CD14-positive monocyte (primary cell): ENCODE data around the gene INSL6. TPM values are rescaled to one million over a fixed set of nuclear protein-coding genes. Genes with fewer than 3 reads are reported as not detected.

Experiments used
- DNase-seq, 3 donors: peaks; one replicate each; pipeline ENCODE4 v3.0.0-alpha.2; 2011 to 2022
- H2AFZ ChIP-seq: 2 replicates; pipeline ENCODE4 v1.6.0; 2012; ENCODE audit warnings: mild to moderate bottlenecking, low read depth, low read length, inconsistent platforms; ENCODE audit not compliant: insufficient read depth, poor library complexity, severe bottlenecking
- H3K27ac ChIP-seq, 2 donors: 1 replicate in 1 of 2; 2 replicates in 1 of 2; pipeline ENCODE4 v1.5.1; 2012 to 2013; ENCODE audit warnings: low read length in 2 of 2, control low read depth in 1 of 2, inconsistent platforms in 1 of 2, low read depth in 1 of 2, mild to moderate bottlenecking in 1 of 2
- H3K27me3 ChIP-seq, 2 donors: one replicate each; pipeline versions ENCODE4 v1.6.0 to v1.6.1; 2011 to 2013; ENCODE audit warnings: low read length in 2 of 2; ENCODE audit not compliant: control insufficient read depth in 2 of 2, insufficient read depth in 2 of 2
- H3K36me3 ChIP-seq, 2 donors: replicated peaks in 1 of 2; 1 replicate in 1 of 2; 2 replicates in 1 of 2; pipeline versions ENCODE4 v1.5.1 to v1.6.1; 2012 to 2013; ENCODE audit warnings: low read length in 2 of 2, control low read depth in 1 of 2, inconsistent platforms in 1 of 2, mild to moderate bottlenecking in 1 of 2; ENCODE audit not compliant: insufficient read depth in 2 of 2, control insufficient read depth in 1 of 2
- H3K4me1 ChIP-seq, 2 donors: 1 replicate in 1 of 2; 2 replicates in 1 of 2; pipeline versions ENCODE4 v1.5.1 to v1.6.1; 2012 to 2013; ENCODE audit warnings: low read length in 2 of 2, control low read depth in 1 of 2, inconsistent platforms in 1 of 2, mild to moderate bottlenecking in 1 of 2, moderate library complexity in 1 of 2; ENCODE audit not compliant: insufficient read depth in 2 of 2, control insufficient read depth in 1 of 2
- H3K4me2 ChIP-seq: replicated peaks from 2 replicates; pipeline ENCODE3; 2012; ENCODE audit warnings: low read length, moderate library complexity, mild to moderate bottlenecking; ENCODE audit not compliant: poor library complexity, severe bottlenecking; ENCODE audit errors: extremely low read depth
- H3K4me3 ChIP-seq, 3 experiments: fragments of 200-600 bp in 1 of 3; sonication (generic) in 1 of 3; replicated peaks in 1 of 3; 1 replicate in 2 of 3; 2 replicates in 1 of 3; pipeline ENCODE4 v1.5.1; 2011 to 2013; ENCODE audit warnings: low read length in 3 of 3, mild to moderate bottlenecking in 3 of 3, control low read depth in 2 of 3, low read depth in 2 of 3, inconsistent platforms in 1 of 3, moderate library complexity in 1 of 3
- H3K79me2 ChIP-seq: 2 replicates; pipeline ENCODE4 v1.6.0; 2012; ENCODE audit warnings: mild to moderate bottlenecking, control low read depth, inconsistent platforms, low read length, moderate library complexity; ENCODE audit not compliant: insufficient read depth
- H3K9ac ChIP-seq: 2 replicates; pipeline ENCODE4 v1.6.0; 2017; ENCODE audit warnings: low read length, mild to moderate bottlenecking; ENCODE audit not compliant: insufficient read depth, poor library complexity, severe bottlenecking
- H3K9me3 ChIP-seq, 2 donors: replicated peaks in 1 of 2; 1 replicate in 1 of 2; 2 replicates in 1 of 2; pipeline versions ENCODE4 v1.5.1 to v1.6.1; 2012 to 2013; ENCODE audit warnings: low read length in 2 of 2, control low read depth in 1 of 2; ENCODE audit not compliant: control insufficient read depth in 1 of 2, insufficient read depth in 1 of 2
- H4K20me1 ChIP-seq: 2 replicates; pipeline ENCODE4 v1.6.0; 2012; ENCODE audit warnings: mild to moderate bottlenecking, low read length, control low read depth, moderate library complexity; ENCODE audit not compliant: insufficient read depth
- H3K27ac Mint-ChIP-seq, 7 donors: one replicate each; pipeline ENCODE4 v1.8.0; 2020; ENCODE audit warnings: mild to moderate bottlenecking in 7 of 7, mixed read lengths in 7 of 7, moderate library complexity in 6 of 7, inconsistent platforms in 2 of 7
- H3K27me3 Mint-ChIP-seq, 3 donors: one replicate each; pipeline ENCODE4 v1.8.0; 2021 to 2022; ENCODE audit warnings: low read depth in 3 of 3, mild to moderate bottlenecking in 3 of 3, mixed read lengths in 3 of 3, moderate library complexity in 3 of 3, inconsistent platforms in 1 of 3
- H3K36me3 Mint-ChIP-seq, 2 donors: one replicate each; pipeline ENCODE4 v1.8.0; 2020; ENCODE audit warnings: mixed read lengths in 2 of 2, inconsistent platforms in 1 of 2, mild to moderate bottlenecking in 1 of 2
- H3K4me1 Mint-ChIP-seq: one replicate; pipeline ENCODE4 v1.8.0; 2020; ENCODE audit warnings: mild to moderate bottlenecking, mixed read lengths
- H3K4me3 Mint-ChIP-seq, 2 donors: one replicate each; pipeline ENCODE4 v1.8.0; 2020; ENCODE audit warnings: mild to moderate bottlenecking in 2 of 2, mixed read lengths in 2 of 2, moderate library complexity in 1 of 2
- H3K9me3 Mint-ChIP-seq, 7 donors: one replicate each; pipeline ENCODE4 v1.8.0; 2020 to 2022; ENCODE audit warnings: mixed read lengths in 7 of 7, mild to moderate bottlenecking in 6 of 7, moderate library complexity in 6 of 7, inconsistent platforms in 2 of 7
- CTCF ChIP-seq: fragments of 200-600 bp; IDR thresholded peaks from one replicate; pipeline ENCODE4 v1.8.0; 2022; ENCODE audit warnings: antibody characterized with exemption, mild to moderate bottlenecking
- WGBS: methylation state at CpG from one replicate; pipeline ENCODE4 v1.1.5; 2013; ENCODE audit warnings: missing lambda C conversion rate; ENCODE audit not compliant: insufficient coverage; 5-methylcytosine and 5-hydroxymethylcytosine counted together
- intact Hi-C, 2 donors: fragments of 100-400 bp; cut with micrococcal nuclease; formaldehyde crosslinking; loops; one replicate each; pipeline versions ENCODE4 v1.15.0 to v1.15.1; 2023
- polyA plus RNA-seq, 3 donors: library from polyadenylated mRNA; depleted of rRNA in 1 of 3; unstranded in 2 of 3; stranded (reverse) in 1 of 3; fragments of 300-500 nt in 2 of 3; fragments of >200 nt in 1 of 3; fragmentation: Illumina TruSeq in 2 of 3; gene quantifications; 1 replicate in 2 of 3; 2 replicates in 1 of 3; pipeline ENCODE4 v1.2.3, GENCODE V29; 2012 to 2021

Gene INSL6
- polyA plus RNA-seq, 3 donors = not detected

- H3K27ac Mint-ChIP-seq = no peak overlapping the region
- peaks cover 78 to 87% of the 10 kb centered on the region in 2 donors for H3K36me3 Mint-ChIP-seq
Observed at GRCh38 chr9:5144217-5144616, 41.2 kb downstream of the INSL6 start.

GRCh38 chr9:5140151-5140550 lies 45.3 kb downstream of the INSL6 start:
- Histone ChIP-seq H3K27ac (no peak overlapping the region), H2AFZ (no peak overlapping the region), H3K27me3 (no peaks in the 10 kb centered on the region), H3K36me3 (peaks cover 15 to 29% of the 10 kb centered on the region in 2 donors), H4K20me1 (no peaks in the 10 kb centered on the region), H3K9me3 (peaks cover 6 to 54% of the 10 kb centered on the region in 2 donors), H3K79me2 (no peaks in the 10 kb centered on the region), H3K4me1 (no peaks in the 10 kb centered on the region), H3K4me2 (no peak overlapping the region), H3K4me3 (no peak overlapping the region), H3K9ac (no peak overlapping the region)
- Mint-ChIP-seq H3K4me1 (no peaks in the 10 kb centered on the region), H3K27me3 (no peaks in the 10 kb centered on the region), H3K9me3 (peaks cover 26 to 62% (median 42%) of the 10 kb centered on the region in 7 donors), H3K4me3 (no peak overlapping the region), H3K27ac (no peak overlapping the region), H3K36me3 (peaks cover 40 to 47% of the 10 kb centered on the region in 2 donors)
- WGBS = no CpG with 5 or more reads among the region's 1 CpG
- DNase-seq = no peak
- no peak for TF ChIP-seq CTCF
- intact Hi-C loops = no loop called here

More at GRCh38 chr9:5144217-5144616, 41.2 kb downstream of the INSL6 start:
- no peak overlapping the region for H2AFZ ChIP-seq
- H3K36me3 ChIP-seq = peaks cover 50 to 70% of the 10 kb centered on the region in 2 donors
- H3K79me2 ChIP-seq = no peaks in the 10 kb centered on the region
- no peak overlapping the region for H3K9ac ChIP-seq
- no peaks in the 10 kb centered on the region for H3K27me3 ChIP-seq
- H3K4me3 Mint-ChIP-seq = no peak overlapping the region
- 96% methylated on average over 6 of the region's 7 CpGs for WGBS
- no peaks in the 10 kb centered on the region for H3K4me1 Mint-ChIP-seq
- intact Hi-C loops = no loop called here
- H3K27me3 Mint-ChIP-seq = peaks cover 0 to 2% (median 0%) of the 10 kb centered on the region in 3 donors
- H3K27ac ChIP-seq = no peak overlapping the region
- DNase-seq = no peak
- TF ChIP-seq CTCF = no peak
- H4K20me1 ChIP-seq = no peaks in the 10 kb centered on the region
- H3K9me3 Mint-ChIP-seq = peaks cover 30 to 58% (median 44%) of the 10 kb centered on the region in 7 donors
- peaks cover 30 to 66% of the 10 kb centered on the region in 2 donors for H3K9me3 ChIP-seq
- no peak overlapping the region for H3K4me2 ChIP-seq
- H3K4me3 ChIP-seq = no peak overlapping the region
- no peaks in the 10 kb centered on the region for H3K4me1 ChIP-seq
